CD14-positive monocyte (primary cell): ENCODE measurements around the gene FARP1. TPM values are rescaled to one million over a fixed set of nuclear protein-coding genes. Genes with fewer than 3 reads are reported as not detected.

Experiments
- DNase-seq, 3 donors: peaks; one replicate each; pipeline ENCODE4 v3.0.0-alpha.2; 2011 to 2022
- H2AFZ ChIP-seq: 2 replicates; pipeline ENCODE4 v1.6.0; 2012; ENCODE audit warnings: mild to moderate bottlenecking, low read depth, low read length, inconsistent platforms; ENCODE audit not compliant: insufficient read depth, poor library complexity, severe bottlenecking
- H3K27ac ChIP-seq, 2 donors: 1 replicate in 1 of 2; 2 replicates in 1 of 2; pipeline ENCODE4 v1.5.1; 2012 to 2013; ENCODE audit warnings: low read length in 2 of 2, control low read depth in 1 of 2, inconsistent platforms in 1 of 2, low read depth in 1 of 2, mild to moderate bottlenecking in 1 of 2
- H3K27me3 ChIP-seq, 2 donors: one replicate each; pipeline versions ENCODE4 v1.6.0 to v1.6.1; 2011 to 2013; ENCODE audit warnings: low read length in 2 of 2; ENCODE audit not compliant: control insufficient read depth in 2 of 2, insufficient read depth in 2 of 2
- H3K36me3 ChIP-seq, 2 donors: replicated peaks in 1 of 2; 1 replicate in 1 of 2; 2 replicates in 1 of 2; pipeline versions ENCODE4 v1.5.1 to v1.6.1; 2012 to 2013; ENCODE audit warnings: low read length in 2 of 2, control low read depth in 1 of 2, inconsistent platforms in 1 of 2, mild to moderate bottlenecking in 1 of 2; ENCODE audit not compliant: insufficient read depth in 2 of 2, control insufficient read depth in 1 of 2
- H3K4me1 ChIP-seq, 2 donors: 1 replicate in 1 of 2; 2 replicates in 1 of 2; pipeline versions ENCODE4 v1.5.1 to v1.6.1; 2012 to 2013; ENCODE audit warnings: low read length in 2 of 2, control low read depth in 1 of 2, inconsistent platforms in 1 of 2, mild to moderate bottlenecking in 1 of 2, moderate library complexity in 1 of 2; ENCODE audit not compliant: insufficient read depth in 2 of 2, control insufficient read depth in 1 of 2
- H3K4me2 ChIP-seq: replicated peaks from 2 replicates; pipeline ENCODE3; 2012; ENCODE audit warnings: low read length, moderate library complexity, mild to moderate bottlenecking; ENCODE audit not compliant: poor library complexity, severe bottlenecking; ENCODE audit errors: extremely low read depth
- H3K4me3 ChIP-seq, 3 experiments: fragments of 200-600 bp in 1 of 3; sonication (generic) in 1 of 3; replicated peaks in 1 of 3; 1 replicate in 2 of 3; 2 replicates in 1 of 3; pipeline ENCODE4 v1.5.1; 2011 to 2013; ENCODE audit warnings: low read length in 3 of 3, mild to moderate bottlenecking in 3 of 3, control low read depth in 2 of 3, low read depth in 2 of 3, inconsistent platforms in 1 of 3, moderate library complexity in 1 of 3
- H3K79me2 ChIP-seq: 2 replicates; pipeline ENCODE4 v1.6.0; 2012; ENCODE audit warnings: mild to moderate bottlenecking, control low read depth, inconsistent platforms, low read length, moderate library complexity; ENCODE audit not compliant: insufficient read depth
- H3K9ac ChIP-seq: 2 replicates; pipeline ENCODE4 v1.6.0; 2017; ENCODE audit warnings: low read length, mild to moderate bottlenecking; ENCODE audit not compliant: insufficient read depth, poor library complexity, severe bottlenecking
- H3K9me3 ChIP-seq, 2 donors: replicated peaks in 1 of 2; 1 replicate in 1 of 2; 2 replicates in 1 of 2; pipeline versions ENCODE4 v1.5.1 to v1.6.1; 2012 to 2013; ENCODE audit warnings: low read length in 2 of 2, control low read depth in 1 of 2; ENCODE audit not compliant: control insufficient read depth in 1 of 2, insufficient read depth in 1 of 2
- H4K20me1 ChIP-seq: 2 replicates; pipeline ENCODE4 v1.6.0; 2012; ENCODE audit warnings: mild to moderate bottlenecking, low read length, control low read depth, moderate library complexity; ENCODE audit not compliant: insufficient read depth
- H3K27ac Mint-ChIP-seq, 7 donors: one replicate each; pipeline ENCODE4 v1.8.0; 2020; ENCODE audit warnings: mild to moderate bottlenecking in 7 of 7, mixed read lengths in 7 of 7, moderate library complexity in 6 of 7, inconsistent platforms in 2 of 7
- H3K27me3 Mint-ChIP-seq, 3 donors: one replicate each; pipeline ENCODE4 v1.8.0; 2021 to 2022; ENCODE audit warnings: low read depth in 3 of 3, mild to moderate bottlenecking in 3 of 3, mixed read lengths in 3 of 3, moderate library complexity in 3 of 3, inconsistent platforms in 1 of 3
- H3K36me3 Mint-ChIP-seq, 2 donors: one replicate each; pipeline ENCODE4 v1.8.0; 2020; ENCODE audit warnings: mixed read lengths in 2 of 2, inconsistent platforms in 1 of 2, mild to moderate bottlenecking in 1 of 2
- H3K4me1 Mint-ChIP-seq: one replicate; pipeline ENCODE4 v1.8.0; 2020; ENCODE audit warnings: mild to moderate bottlenecking, mixed read lengths
- H3K4me3 Mint-ChIP-seq, 2 donors: one replicate each; pipeline ENCODE4 v1.8.0; 2020; ENCODE audit warnings: mild to moderate bottlenecking in 2 of 2, mixed read lengths in 2 of 2, moderate library complexity in 1 of 2
- H3K9me3 Mint-ChIP-seq, 7 donors: one replicate each; pipeline ENCODE4 v1.8.0; 2020 to 2022; ENCODE audit warnings: mixed read lengths in 7 of 7, mild to moderate bottlenecking in 6 of 7, moderate library complexity in 6 of 7, inconsistent platforms in 2 of 7
- WGBS: methylation state at CpG from one replicate; pipeline ENCODE4 v1.1.5; 2013; ENCODE audit warnings: missing lambda C conversion rate; ENCODE audit not compliant: insufficient coverage; 5-methylcytosine and 5-hydroxymethylcytosine counted together
- intact Hi-C, 2 donors: fragments of 100-400 bp; cut with micrococcal nuclease; formaldehyde crosslinking; loops; one replicate each; pipeline versions ENCODE4 v1.15.0 to v1.15.1; 2023
- polyA plus RNA-seq, 3 donors: library from polyadenylated mRNA; depleted of rRNA in 1 of 3; unstranded in 2 of 3; stranded (reverse) in 1 of 3; fragments of 300-500 nt in 2 of 3; fragments of >200 nt in 1 of 3; fragmentation: Illumina TruSeq in 2 of 3; gene quantifications; 1 replicate in 2 of 3; 2 replicates in 1 of 3; pipeline ENCODE4 v1.2.3, GENCODE V29; 2012 to 2021
- TF ChIP-seq, protein P1 (sequence below): fragments of 200-600 bp; IDR thresholded peaks from one replicate; pipeline ENCODE4 v1.8.0; 2022; ENCODE audit warnings: antibody characterized with exemption, mild to moderate bottlenecking

FARP1 gene
- polyA plus RNA-seq, 3 donors, result 0.01 to 0.16 (median 0.12) TPM

DNA sequence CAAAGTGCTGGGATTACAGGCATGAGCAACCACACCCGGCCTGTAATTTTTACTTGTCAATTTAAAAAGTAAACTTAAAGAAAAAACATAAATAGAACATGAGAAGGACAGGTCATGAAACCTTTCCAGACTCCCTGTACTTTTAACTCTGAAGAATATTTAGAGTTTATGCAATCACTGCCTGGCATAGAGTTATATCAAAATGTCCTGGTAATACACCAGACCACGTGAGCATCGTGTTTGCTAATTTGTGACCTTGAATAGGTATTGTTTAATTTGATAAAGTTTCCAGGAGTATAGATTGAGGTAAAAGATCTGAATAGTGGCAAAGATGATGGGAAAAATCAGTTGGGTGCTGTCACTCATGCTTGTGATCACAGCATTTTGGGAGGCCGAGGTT is 115.3 kb downstream of the FARP1 start:
- no peaks in the 10 kb centered on the region for H3K36me3 Mint-ChIP-seq
- Histone ChIP-seq H3K4me1 (no peaks in the 10 kb centered on the region), H3K27ac (no peak overlapping the region), H4K20me1 (no peaks in the 10 kb centered on the region), H3K27me3 (no peaks in the 10 kb centered on the region), H3K9ac (no peak overlapping the region), H2AFZ (no peak overlapping the region), H3K36me3 (no peaks in the 10 kb centered on the region), H3K4me2 (no peak overlapping the region), H3K9me3 (no peaks in the 10 kb centered on the region), H3K4me3 (no peak overlapping the region), H3K79me2 (no peaks in the 10 kb centered on the region)
- H3K9me3 Mint-ChIP-seq, result peaks cover 0 to 1% (median 0%) of the 10 kb centered on the region in 7 donors
- no peaks in the 10 kb centered on the region for H3K4me1 Mint-ChIP-seq
- no peak overlapping the region for H3K27ac Mint-ChIP-seq
- intact Hi-C loops, result no loop called here
- WGBS, result 100% methylated on average over 1 of the region's 4 CpGs
- no peak for DNase-seq
- TF ChIP-seq, protein P1, sequence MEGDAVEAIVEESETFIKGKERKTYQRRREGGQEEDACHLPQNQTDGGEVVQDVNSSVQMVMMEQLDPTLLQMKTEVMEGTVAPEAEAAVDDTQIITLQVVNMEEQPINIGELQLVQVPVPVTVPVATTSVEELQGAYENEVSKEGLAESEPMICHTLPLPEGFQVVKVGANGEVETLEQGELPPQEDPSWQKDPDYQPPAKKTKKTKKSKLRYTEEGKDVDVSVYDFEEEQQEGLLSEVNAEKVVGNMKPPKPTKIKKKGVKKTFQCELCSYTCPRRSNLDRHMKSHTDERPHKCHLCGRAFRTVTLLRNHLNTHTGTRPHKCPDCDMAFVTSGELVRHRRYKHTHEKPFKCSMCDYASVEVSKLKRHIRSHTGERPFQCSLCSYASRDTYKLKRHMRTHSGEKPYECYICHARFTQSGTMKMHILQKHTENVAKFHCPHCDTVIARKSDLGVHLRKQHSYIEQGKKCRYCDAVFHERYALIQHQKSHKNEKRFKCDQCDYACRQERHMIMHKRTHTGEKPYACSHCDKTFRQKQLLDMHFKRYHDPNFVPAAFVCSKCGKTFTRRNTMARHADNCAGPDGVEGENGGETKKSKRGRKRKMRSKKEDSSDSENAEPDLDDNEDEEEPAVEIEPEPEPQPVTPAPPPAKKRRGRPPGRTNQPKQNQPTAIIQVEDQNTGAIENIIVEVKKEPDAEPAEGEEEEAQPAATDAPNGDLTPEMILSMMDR, result no peak
- H3K27me3 Mint-ChIP-seq, result peaks cover 0 to 6% (median 5%) of the 10 kb centered on the region in 3 donors
- H3K4me3 Mint-ChIP-seq, result no peak overlapping the region

DNA sequence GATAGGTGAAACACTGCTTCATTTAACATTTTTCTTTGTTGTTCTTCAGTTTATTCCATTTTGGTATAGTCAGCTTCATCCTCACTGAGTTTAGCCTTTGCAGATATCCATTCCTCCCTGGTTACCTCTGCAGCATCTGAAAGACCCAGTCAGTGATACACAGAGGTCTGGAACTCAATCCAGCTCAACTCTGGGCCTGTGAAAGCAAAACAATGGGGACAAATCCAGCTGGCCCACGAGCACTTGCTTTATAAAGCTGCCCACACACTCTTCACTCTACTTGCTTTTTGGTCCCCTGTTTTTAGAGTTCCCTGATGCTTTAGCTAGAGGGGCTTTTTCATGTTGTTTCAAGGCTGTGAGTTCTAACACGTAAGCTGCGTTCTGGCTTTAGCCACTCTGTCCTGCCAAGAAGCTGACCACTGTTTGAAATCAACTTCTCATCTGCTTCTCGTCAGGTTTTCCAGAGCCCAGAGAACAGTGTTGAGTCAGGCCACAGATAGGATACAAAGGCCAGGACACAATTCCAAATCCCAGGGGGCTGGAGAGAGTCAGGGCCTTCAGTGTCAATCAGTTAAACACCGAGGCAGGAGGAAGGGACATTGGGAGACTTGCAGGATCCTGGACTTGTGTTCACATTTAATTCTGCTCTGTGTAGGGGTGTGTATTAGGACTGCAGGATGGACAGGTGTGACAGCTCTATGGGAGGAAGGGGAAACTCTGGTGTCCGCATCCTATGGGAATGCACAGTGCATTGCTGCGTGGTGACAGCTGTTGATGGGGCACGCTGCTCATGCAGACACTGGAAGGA is 117.7 kb downstream of the FARP1 start:
- TF ChIP-seq, protein P1, result no peak
- 89% methylated on average over 7 of the region's 8 CpGs for WGBS
- Mint-ChIP-seq H3K27ac (peak overlapping the region in 1 of 7 donors; percentile 8), H3K4me1 (no peaks in the 10 kb centered on the region), H3K9me3 (peaks cover 0 to 6% (median 2%) of the 10 kb centered on the region in 7 donors), H3K4me3 (no peak overlapping the region), H3K36me3 (no peaks in the 10 kb centered on the region), H3K27me3 (peaks cover 0 to 6% (median 5%) of the 10 kb centered on the region in 3 donors)
- DNase-seq, result no peak
- no peak overlapping the region for H3K4me3 ChIP-seq
- H2AFZ ChIP-seq, result no peak overlapping the region
- no peaks in the 10 kb centered on the region for H3K9me3 ChIP-seq
- intact Hi-C loops, result no loop called here
- no peak overlapping the region for H3K9ac ChIP-seq
- no peaks in the 10 kb centered on the region for H3K27me3 ChIP-seq
- H3K79me2 ChIP-seq, result no peaks in the 10 kb centered on the region
- H3K4me2 ChIP-seq, result no peak overlapping the region
- H3K27ac ChIP-seq, result no peak overlapping the region
- H3K4me1 ChIP-seq, result no peaks in the 10 kb centered on the region
- no peaks in the 10 kb centered on the region for H3K36me3 ChIP-seq
- no peaks in the 10 kb centered on the region for H4K20me1 ChIP-seq
